ENCODE measurements around the gene PSMB7.

The PSMB7 gene

DNA sequence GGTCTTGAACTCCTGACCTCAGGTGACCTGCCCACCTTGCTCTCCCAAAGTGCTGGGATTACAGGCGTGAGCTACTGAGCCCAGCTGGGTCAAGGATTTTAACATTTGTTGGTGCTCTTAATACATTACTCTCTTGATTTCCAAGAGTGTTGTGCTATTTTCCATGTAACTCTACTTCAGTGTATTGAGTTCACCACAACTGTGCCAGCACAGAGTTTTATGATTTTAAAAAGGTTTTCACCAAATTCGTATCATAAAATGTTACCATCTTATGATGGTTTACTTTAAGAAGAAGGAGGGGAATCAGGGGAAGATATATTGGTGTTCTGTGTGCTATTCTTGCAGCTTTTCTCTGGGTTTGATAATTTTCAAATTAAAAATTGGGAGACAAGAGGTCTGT lies 28.4 kb upstream of the PSMB7 start:
- DNase-seq (ENCODE audit: low read depth), result no peak
- TF ChIP-seq CTCF (IDR thresholded peaks at IDR 0.05; ENCODE audit: low read length, missing control alignments), result no peak
- no peak overlapping the region for H3K4me3 ChIP-seq (replicated peaks; ENCODE audit: low read depth, low read length)

GRCh38 chr9:124442826-124443225 lies 27.6 kb upstream of the PSMB7 start:
- H3K4me3 ChIP-seq (replicated peaks; ENCODE audit: low read depth, low read length), result no peak overlapping the region
- no peak for DNase-seq (ENCODE audit: low read depth)
- TF ChIP-seq CTCF (IDR thresholded peaks at IDR 0.05; ENCODE audit: low read length, missing control alignments), result no peak

GRCh38 chr9:124442379-124442778 lies 27.1 kb upstream of the PSMB7 start:
- H3K4me3 ChIP-seq (replicated peaks; ENCODE audit: low read depth, low read length), result no peak overlapping the region
- no peak for DNase-seq (ENCODE audit: low read depth)
- no peak for TF ChIP-seq CTCF (IDR thresholded peaks at IDR 0.05; ENCODE audit: low read length, missing control alignments)

- TF ChIP-seq CTCF (IDR thresholded peaks at IDR 0.05; ENCODE audit: low read length, missing control alignments), result no peak
- H3K4me3 ChIP-seq (replicated peaks; ENCODE audit: low read depth, low read length), result no peak overlapping the region
- no peak for DNase-seq (ENCODE audit: low read depth)
Measured at GRCh38 chr9:124441291-124441690, 26.0 kb upstream of the PSMB7 start.

DNA sequence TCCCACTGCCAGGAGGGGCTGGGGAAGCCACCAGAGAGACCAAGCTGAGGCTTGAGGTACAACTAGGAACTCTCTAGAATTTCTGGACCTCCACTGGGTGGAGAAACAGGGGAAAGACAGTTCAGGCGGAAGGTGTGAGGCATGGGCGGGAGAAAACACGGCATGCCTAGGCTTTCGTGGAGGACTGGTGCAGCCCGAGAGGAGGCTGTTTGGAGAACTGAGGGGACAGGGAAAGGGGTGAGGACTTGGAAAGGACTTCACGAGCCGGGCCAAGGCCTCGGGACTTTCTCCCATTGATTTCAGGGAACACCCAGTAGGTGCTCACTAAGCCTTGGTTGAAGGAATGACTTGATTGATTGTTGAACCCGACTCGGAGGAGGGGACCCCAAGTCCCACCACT lies 25.5 kb upstream of the PSMB7 start:
- no peak for DNase-seq (ENCODE audit: low read depth)
- TF ChIP-seq CTCF (IDR thresholded peaks at IDR 0.05; ENCODE audit: low read length, missing control alignments), result no peak

DNA sequence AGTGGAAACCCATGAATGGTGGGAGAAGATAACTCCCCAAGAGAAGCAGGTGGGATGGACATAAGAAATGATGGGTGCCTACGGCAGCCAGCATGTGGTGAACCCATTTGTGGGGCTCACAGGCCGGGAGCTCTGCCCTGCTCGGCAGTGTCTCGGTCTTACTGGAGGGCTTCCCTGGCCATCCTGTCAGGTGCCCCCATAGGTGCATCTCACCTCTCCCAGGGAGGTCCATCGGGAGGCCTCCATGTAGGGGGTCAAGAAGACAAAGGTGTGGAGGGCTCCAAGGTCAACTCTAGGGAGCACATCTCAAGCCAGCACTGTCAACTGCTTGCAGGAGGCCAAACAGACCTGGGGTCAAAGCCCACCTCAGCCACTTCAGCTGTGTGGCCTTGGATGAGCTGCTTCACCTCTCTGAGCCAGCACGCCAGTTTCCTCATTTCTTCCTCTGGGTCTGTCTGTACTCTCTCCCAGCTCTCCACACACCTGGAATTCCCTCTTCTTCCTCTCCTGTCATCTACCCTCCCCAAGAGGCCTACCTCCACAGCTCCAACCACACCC lies 24.5 kb upstream of the PSMB7 start:
- no peak for DNase-seq (ENCODE audit: low read depth)
- H3K4me3 ChIP-seq (replicated peaks; ENCODE audit: low read depth, low read length), result no peak overlapping the region
- no peak for TF ChIP-seq CTCF (IDR thresholded peaks at IDR 0.05; ENCODE audit: low read length, missing control alignments)

More for the DNA sequence above, 25.5 kb upstream of the PSMB7 start:
- no peak overlapping the region for H3K4me3 ChIP-seq (replicated peaks; ENCODE audit: low read depth, low read length)

DNA sequence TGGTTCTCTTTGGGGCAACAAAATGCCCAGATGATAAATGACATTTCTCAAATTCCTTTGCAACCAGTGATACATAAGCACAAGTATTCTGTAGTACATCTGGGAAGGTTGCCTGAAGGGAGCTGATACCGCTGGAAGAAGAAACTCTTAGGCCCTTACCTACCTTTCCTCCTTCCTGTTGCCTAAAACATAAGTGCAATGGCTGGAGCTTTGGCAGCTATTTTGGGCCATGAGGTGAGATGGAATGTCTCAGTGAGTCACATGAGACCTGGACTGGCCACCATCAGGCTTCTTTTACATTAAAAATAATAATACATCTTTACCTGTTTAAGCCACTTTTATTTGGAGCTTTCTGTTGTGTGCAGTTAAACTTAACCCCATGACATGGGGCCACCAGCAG lies 23.8 kb upstream of the PSMB7 start:
- TF ChIP-seq CTCF (IDR thresholded peaks at IDR 0.05; ENCODE audit: low read length, missing control alignments), result no peak
- no peak for DNase-seq (ENCODE audit: low read depth)
- no peak overlapping the region for H3K4me3 ChIP-seq (replicated peaks; ENCODE audit: low read depth, low read length)
